ENCODE data around the gene AFF2. TPM values are rescaled to one million over a fixed set of nuclear protein-coding genes. Genes with fewer than 3 reads are reported as not detected.

The AFF2 gene
- total RNA-seq, 1 experiment from 2014 or later = 0.19 TPM

DNA sequence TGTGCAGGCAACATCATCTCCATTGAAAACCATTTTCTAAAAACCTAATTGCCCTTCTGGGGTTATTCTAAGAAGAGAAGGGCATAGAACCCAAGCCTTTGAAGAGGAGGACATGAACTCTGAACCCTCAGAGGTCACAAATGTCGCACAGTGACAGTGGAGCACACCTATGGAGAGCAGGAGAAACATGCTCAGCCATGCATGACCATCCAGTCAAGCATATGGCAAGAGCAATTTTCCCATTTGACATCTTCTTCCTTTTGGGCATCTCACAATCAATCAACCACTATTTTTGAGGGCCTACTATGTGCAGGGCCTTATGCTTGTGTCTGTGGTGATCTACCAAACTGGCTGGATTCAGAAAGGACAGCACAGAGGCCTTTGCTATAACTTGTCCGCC lies 30.1 kb upstream of the AFF2 start:
- ChIA-PET CTCF (no interaction called here), POLR2A (no interaction called here)
- Mint-ChIP-seq H3K4me1 (ENCODE audit: insufficient read depth, unreplicated experiment) (no peaks in the 10 kb centered on the region), H3K27ac (ENCODE audit: low read depth, unreplicated experiment) (no peak overlapping the region), H3K9me3 (ENCODE audit: unreplicated experiment) (peaks cover 20% of the 10 kb centered on the region), H3K27me3 (ENCODE audit: insufficient read depth, unreplicated experiment) (no peaks in the 10 kb centered on the region), H3K36me3 (ENCODE audit: insufficient read depth, unreplicated experiment) (peaks cover 5% of the 10 kb centered on the region), H3K4me3 (ENCODE audit: unreplicated experiment) (no peak overlapping the region)
- TF ChIP-seq, protein P1, sequence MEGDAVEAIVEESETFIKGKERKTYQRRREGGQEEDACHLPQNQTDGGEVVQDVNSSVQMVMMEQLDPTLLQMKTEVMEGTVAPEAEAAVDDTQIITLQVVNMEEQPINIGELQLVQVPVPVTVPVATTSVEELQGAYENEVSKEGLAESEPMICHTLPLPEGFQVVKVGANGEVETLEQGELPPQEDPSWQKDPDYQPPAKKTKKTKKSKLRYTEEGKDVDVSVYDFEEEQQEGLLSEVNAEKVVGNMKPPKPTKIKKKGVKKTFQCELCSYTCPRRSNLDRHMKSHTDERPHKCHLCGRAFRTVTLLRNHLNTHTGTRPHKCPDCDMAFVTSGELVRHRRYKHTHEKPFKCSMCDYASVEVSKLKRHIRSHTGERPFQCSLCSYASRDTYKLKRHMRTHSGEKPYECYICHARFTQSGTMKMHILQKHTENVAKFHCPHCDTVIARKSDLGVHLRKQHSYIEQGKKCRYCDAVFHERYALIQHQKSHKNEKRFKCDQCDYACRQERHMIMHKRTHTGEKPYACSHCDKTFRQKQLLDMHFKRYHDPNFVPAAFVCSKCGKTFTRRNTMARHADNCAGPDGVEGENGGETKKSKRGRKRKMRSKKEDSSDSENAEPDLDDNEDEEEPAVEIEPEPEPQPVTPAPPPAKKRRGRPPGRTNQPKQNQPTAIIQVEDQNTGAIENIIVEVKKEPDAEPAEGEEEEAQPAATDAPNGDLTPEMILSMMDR (IDR thresholded peaks at IDR 0.05; ENCODE audit: unreplicated experiment) = no peak
- BruUV-seq (replicated peaks) = no TSS peak
- DNase-seq (ENCODE audit: unreplicated experiment) = no peak
- intact Hi-C loops (cut with micrococcal nuclease) = no loop called here

DNA sequence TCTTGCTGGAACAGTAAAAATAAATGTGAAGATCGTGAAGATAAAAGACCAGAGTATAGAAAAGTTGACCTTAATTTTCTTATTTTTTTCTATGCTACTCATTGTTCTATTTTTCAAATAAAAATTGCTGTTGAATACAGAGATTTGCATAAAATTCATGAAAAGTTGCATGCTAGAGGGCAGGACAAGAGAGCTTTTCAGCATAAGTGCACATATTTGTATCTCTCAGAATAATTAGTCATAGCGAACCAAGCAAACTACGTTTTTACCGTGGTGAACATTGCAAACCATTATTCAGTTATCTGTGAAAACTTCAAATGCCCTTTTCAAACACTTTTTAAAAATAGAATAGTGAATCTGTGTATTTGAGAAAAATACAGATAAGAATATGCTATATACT lies 26.4 kb upstream of the AFF2 start:
- Mint-ChIP-seq H3K27me3 (ENCODE audit: insufficient read depth, unreplicated experiment) (no peaks in the 10 kb centered on the region), H3K4me3 (ENCODE audit: unreplicated experiment) (no peak overlapping the region), H3K4me1 (ENCODE audit: insufficient read depth, unreplicated experiment) (no peaks in the 10 kb centered on the region), H3K9me3 (ENCODE audit: unreplicated experiment) (peaks cover 6% of the 10 kb centered on the region), H3K36me3 (ENCODE audit: insufficient read depth, unreplicated experiment) (no peaks in the 10 kb centered on the region), H3K27ac (ENCODE audit: low read depth, unreplicated experiment) (no peak overlapping the region)
- ChIA-PET POLR2A (no interaction called here), CTCF (no interaction called here)
- no TSS peak for BruUV-seq (replicated peaks)
- intact Hi-C loops (cut with micrococcal nuclease) = no loop called here
- DNase-seq (ENCODE audit: unreplicated experiment) = no peak
- TF ChIP-seq, protein P1 (IDR thresholded peaks at IDR 0.05; ENCODE audit: unreplicated experiment) = no peak

DNA sequence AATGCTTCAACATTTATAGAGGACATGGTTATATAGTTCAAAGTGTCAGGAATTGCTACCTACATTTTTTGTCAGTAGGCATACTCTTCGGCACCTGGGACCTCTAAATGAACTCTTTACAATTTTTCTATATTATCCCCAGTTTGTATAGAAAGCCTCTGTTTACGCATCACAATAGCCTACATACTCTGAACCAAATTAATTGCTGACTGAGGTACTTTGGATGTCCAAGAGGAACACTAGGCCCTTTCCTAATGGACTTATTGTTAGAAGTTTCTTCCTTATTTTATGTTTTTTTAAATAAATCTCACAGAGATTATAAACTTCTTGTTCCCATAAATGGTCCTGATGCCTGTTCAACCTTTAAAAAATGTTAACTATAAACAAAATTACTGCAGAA lies 8.4 kb upstream of the AFF2 start:
- no TSS peak for BruUV-seq (replicated peaks)
- intact Hi-C loops (cut with micrococcal nuclease) = no loop called here
- Mint-ChIP-seq H3K4me1 (ENCODE audit: insufficient read depth, unreplicated experiment) (no peaks in the 10 kb centered on the region), H3K27ac (ENCODE audit: low read depth, unreplicated experiment) (no peak overlapping the region), H3K36me3 (ENCODE audit: insufficient read depth, unreplicated experiment) (no peaks in the 10 kb centered on the region), H3K27me3 (ENCODE audit: insufficient read depth, unreplicated experiment) (no peaks in the 10 kb centered on the region), H3K4me3 (ENCODE audit: unreplicated experiment) (no peak overlapping the region), H3K9me3 (ENCODE audit: unreplicated experiment) (peaks cover 12% of the 10 kb centered on the region)
- ChIA-PET CTCF (no interaction called here), POLR2A (no interaction called here)
- TF ChIP-seq, protein P1 (IDR thresholded peaks at IDR 0.05; ENCODE audit: unreplicated experiment) = no peak
- no peak for DNase-seq (ENCODE audit: unreplicated experiment)

DNA sequence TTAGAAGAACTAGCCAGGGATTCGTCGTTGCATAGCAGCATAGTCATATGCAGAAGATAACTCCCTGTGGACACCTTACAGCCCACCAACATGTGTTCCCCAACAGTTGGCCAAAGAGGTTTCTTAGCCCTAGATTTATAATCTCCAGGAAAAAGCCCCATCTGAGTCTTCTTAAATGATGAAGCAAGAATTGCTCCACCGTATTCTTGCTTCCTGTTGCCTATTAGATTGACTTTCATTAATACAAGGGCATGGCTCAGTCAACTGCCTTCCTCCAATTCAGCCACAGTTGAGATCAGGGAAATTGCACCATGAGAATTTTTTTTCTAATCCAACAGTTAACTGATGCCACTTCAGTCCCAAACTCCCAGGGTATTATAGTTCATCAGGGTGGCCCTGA lies 5.2 kb upstream of the AFF2 start:
- CTCF ChIA-PET = no interaction called here
- Mint-ChIP-seq H3K27me3 (ENCODE audit: insufficient read depth, unreplicated experiment) (no peaks in the 10 kb centered on the region), H3K36me3 (ENCODE audit: insufficient read depth, unreplicated experiment) (no peaks in the 10 kb centered on the region), H3K4me1 (ENCODE audit: insufficient read depth, unreplicated experiment) (no peaks in the 10 kb centered on the region), H3K9me3 (ENCODE audit: unreplicated experiment) (peaks cover 12% of the 10 kb centered on the region), H3K4me3 (ENCODE audit: unreplicated experiment) (no peak overlapping the region), H3K27ac (ENCODE audit: low read depth, unreplicated experiment) (no peak overlapping the region)
- intact Hi-C loops (cut with micrococcal nuclease) = no loop called here
- no peak for DNase-seq (ENCODE audit: unreplicated experiment)
- TF ChIP-seq, protein P1 (IDR thresholded peaks at IDR 0.05; ENCODE audit: unreplicated experiment) = no peak
- POLR2A ChIA-PET = no interaction called here
- BruUV-seq (replicated peaks) = no TSS peak
